NOMO-1 (cell line): ENCODE results near the gene CYB561D1.
A peak's percentile ranks its signal among the peaks of the same experiment; 100 is the strongest.

Experiments
- DNase-seq, 2 experiments: peaks; one replicate each; lab custom pipeline; 2025; ENCODE audit not compliant: unreplicated experiment in 2 of 2; lab: John Stamatoyannopoulos, UW

Gene CYB561D1

GRCh38 chr1:109527846-109528695 lies 34.2 kb downstream of the CYB561D1 start:
- no peak for DNase-seq

- no peak for DNase-seq
Measured at GRCh38 chr1:109528712-109529111, 34.8 kb downstream of the CYB561D1 start.

GRCh38 chr1:109529881-109530456 lies 36.1 kb downstream of the CYB561D1 start:
- DNase-seq = no peak

- no peak for DNase-seq
Measured at GRCh38 chr1:109530457-109531087, 36.7 kb downstream of the CYB561D1 start.

GRCh38 chr1:109531380-109531779 lies 37.5 kb downstream of the CYB561D1 start:
- DNase-seq = no peak

- DNase-seq = no peak
Measured at GRCh38 chr1:109531826-109532364, 38.0 kb downstream of the CYB561D1 start.

- peak; percentile 47 to 56 for DNase-seq
Measured at GRCh38 chr1:109532365-109533136, 38.7 kb downstream of the CYB561D1 start.

GRCh38 chr1:109534307-109534858 lies 40.5 kb downstream of the CYB561D1 start:
- DNase-seq = no peak

- no peak for DNase-seq
Measured at GRCh38 chr1:109535481-109535880, 41.6 kb downstream of the CYB561D1 start.

GRCh38 chr1:109535971-109536491 lies 42.1 kb downstream of the CYB561D1 start:
- no peak for DNase-seq

GRCh38 chr1:109537450-109538178 lies 43.7 kb downstream of the CYB561D1 start:
- no peak for DNase-seq

GRCh38 chr1:109538827-109539555 lies 45.1 kb downstream of the CYB561D1 start:
- DNase-seq = no peak

GRCh38 chr1:109539676-109540075 lies 45.8 kb downstream of the CYB561D1 start, which contains the start of gene GPR61:
Gene GPR61, plus strand, starts transcription at chr1:109539872. Its CDS starts 3,151 bp downstream, at chr1:109543023.
- no peak for DNase-seq

GRCh38 chr1:109541102-109541501 lies 47.2 kb downstream of the CYB561D1 start:
- DNase-seq = no peak

- DNase-seq = no peak
Measured at GRCh38 chr1:109542657-109543056, 48.8 kb downstream of the CYB561D1 start.

- DNase-seq = no peak
Measured at GRCh38 chr1:109543283-109543987, 49.5 kb downstream of the CYB561D1 start.

- no peak for DNase-seq
Measured at GRCh38 chr1:109543988-109544735, 50.3 kb downstream of the CYB561D1 start.
